Omental fat pad (tissue), 4 donors: ENCODE results near the gene POLD4. TPM values are rescaled to one million over a fixed set of nuclear protein-coding genes. Genes with fewer than 3 reads are reported as not detected.
"Not testable (repeated sequence)": the region's sequence is repeated elsewhere in the genome, so short reads cannot be mapped to it uniquely, and the experiment has no call there.

Experiments
- ATAC-seq: fragments of 150-250 bp; one replicate; pipeline ENCODE4 v1.9.1; 2016; ENCODE audit warnings: mild to moderate bottlenecking, moderate library complexity; ENCODE audit not compliant: low FRiP score
- DNase-seq: peaks from one replicate; pipeline ENCODE4 v3.0.0-alpha.2; 2019; ENCODE audit warnings: low spot score
- total RNA-seq, 4 donors: library from RNA; depleted of rRNA; stranded (reverse); fragments of >200 nt; gene quantifications; one replicate each; pipeline ENCODE4 v1.1.0, GENCODE V29; 2016
- TF ChIP-seq, protein P1 (sequence below), 3 donors: fragments of 450-650 bp; IDR thresholded peaks; one replicate each; pipeline ENCODE4 v1.5.1; 2016 to 2017; ENCODE audit warnings: antibody characterized with exemption in 3 of 3, mild to moderate bottlenecking in 3 of 3, moderate library complexity in 2 of 3

POLD4 gene
- total RNA-seq, 4 donors from 2014 or later = 67.5 to 141 (median 81.9) TPM

DNA sequence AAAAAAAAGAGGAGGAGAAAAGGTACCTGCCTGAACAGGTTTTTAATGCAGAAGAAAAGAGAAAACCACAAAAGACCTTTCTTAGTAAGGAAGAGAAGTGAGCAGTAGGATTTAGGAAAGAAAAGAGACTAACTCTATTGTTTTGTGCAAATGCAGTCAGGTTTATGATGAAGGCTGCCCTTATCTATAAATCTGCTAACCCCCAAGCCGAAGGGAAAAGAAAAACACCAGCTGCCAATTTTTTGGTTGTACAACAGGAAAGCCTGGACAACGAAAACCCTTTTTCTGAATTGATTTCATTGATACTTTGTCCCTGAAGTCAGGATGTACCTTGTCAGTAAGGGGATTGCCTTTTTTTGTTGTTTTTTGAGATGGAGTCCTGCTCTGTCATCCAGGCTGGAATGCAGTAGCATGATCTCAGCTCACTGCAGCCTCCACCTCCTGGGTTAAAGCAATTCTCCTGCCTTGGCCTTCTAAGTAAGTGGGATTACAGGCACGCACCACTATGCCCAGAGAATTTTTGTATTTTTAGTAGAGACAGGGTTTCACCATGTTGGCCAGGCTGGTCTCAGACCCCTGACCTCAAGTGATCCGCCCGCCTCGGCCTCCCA lies 21.2 kb downstream of the POLD4 start:
- TF ChIP-seq, protein P1, sequence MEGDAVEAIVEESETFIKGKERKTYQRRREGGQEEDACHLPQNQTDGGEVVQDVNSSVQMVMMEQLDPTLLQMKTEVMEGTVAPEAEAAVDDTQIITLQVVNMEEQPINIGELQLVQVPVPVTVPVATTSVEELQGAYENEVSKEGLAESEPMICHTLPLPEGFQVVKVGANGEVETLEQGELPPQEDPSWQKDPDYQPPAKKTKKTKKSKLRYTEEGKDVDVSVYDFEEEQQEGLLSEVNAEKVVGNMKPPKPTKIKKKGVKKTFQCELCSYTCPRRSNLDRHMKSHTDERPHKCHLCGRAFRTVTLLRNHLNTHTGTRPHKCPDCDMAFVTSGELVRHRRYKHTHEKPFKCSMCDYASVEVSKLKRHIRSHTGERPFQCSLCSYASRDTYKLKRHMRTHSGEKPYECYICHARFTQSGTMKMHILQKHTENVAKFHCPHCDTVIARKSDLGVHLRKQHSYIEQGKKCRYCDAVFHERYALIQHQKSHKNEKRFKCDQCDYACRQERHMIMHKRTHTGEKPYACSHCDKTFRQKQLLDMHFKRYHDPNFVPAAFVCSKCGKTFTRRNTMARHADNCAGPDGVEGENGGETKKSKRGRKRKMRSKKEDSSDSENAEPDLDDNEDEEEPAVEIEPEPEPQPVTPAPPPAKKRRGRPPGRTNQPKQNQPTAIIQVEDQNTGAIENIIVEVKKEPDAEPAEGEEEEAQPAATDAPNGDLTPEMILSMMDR (IDR thresholded peaks at IDR 0.05) = no peak
- no peak for ATAC-seq
- no peak for DNase-seq

DNA sequence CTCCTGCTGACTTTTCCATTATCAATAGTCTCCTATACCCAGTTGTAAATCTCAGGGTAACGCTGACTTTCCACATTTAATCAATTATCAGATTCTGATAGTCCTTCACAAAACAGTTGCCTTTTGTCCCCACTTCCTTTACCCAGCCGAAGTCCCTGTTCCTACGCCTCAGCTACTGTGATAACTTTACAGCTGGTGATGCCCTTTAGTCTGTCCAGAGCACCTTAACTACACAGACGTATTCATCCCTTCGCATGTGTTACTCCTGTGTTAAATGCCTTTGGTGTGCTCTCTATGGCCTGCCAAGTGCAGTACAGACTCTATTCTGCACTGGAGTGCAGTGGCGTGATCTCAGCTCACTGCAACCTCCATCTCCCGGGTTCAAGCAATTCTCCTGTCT lies 29.8 kb downstream of the POLD4 start:
- TF ChIP-seq, protein P1 (IDR thresholded peaks at IDR 0.05) = no peak
- no peak for ATAC-seq
- DNase-seq = no peak

DNA sequence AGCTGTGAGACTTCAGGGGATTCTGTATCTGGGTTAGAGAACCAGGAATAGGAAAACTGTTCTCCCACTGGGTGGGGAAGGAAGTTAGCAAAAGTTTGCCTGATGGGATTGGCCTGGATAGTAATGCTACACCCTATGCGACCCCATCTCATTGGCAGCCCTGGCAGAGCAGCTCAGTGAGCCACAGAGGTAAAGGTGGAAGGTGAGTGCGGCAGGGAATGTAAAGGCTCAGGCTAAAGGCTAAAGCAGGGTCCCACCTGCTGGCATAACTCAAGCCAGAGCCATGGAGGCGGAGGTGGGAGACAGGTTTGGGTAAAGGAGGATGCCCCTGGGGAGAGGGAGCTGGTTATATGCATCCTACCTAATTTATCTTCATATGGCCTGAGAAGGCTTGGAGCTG lies 31.3 kb downstream of the POLD4 start:
- TF ChIP-seq, protein P1 (IDR thresholded peaks at IDR 0.05) = no peak
- no peak for ATAC-seq

DNA sequence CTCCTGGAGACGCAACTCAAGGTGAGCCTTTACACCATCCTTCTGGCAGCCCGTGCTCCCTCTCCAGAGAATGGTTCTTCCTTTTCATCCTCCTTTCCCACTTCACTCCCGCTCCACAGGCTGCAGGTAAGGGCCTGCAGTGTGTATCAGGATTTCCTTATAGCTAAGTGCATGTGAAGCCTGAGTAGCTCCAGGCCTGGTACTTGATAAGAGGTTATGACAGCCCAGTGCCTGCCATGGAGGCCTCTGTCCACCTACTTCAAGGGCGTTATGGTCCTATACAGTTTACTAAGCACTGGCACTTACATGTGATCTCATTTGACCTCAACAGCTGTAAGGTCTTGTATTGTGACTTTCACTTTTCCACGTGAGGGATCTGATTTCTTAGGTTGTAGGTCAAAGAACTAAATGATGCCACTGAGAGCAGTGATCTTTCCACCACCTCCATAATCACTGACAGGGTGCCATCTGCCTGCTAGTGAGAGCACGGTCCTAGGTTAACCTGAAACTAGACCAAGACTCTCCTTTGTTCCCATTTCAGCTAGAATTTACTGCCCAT lies 32.0 kb downstream of the POLD4 start:
- ATAC-seq = no peak
- TF ChIP-seq, protein P1 (IDR thresholded peaks at IDR 0.05) = no peak
- DNase-seq = no peak

More for the DNA sequence above, 31.3 kb downstream of the POLD4 start:
- no peak for DNase-seq

DNA sequence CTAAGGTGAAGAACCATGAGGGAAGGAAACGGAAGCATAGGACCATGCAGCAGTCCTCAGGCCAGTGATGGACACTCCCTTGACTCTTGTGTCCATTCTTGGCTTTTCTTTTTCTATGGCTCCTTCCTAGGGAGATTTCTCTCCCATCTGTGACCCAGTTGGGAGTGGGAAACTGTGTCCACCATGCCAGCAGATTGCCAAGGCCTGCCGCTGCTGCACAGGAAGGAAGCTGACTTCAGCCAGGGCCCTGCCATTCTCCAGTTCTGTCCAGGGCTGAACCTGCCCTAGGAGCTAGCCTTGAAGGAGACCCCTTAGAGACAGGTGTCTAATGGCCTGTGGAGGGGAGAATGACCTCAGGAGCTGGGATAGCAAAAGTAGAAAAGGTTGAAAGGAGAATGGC lies 32.7 kb downstream of the POLD4 start:
- TF ChIP-seq, protein P1 (IDR thresholded peaks at IDR 0.05) = no peak
- no peak for DNase-seq
- ATAC-seq = no peak

DNA sequence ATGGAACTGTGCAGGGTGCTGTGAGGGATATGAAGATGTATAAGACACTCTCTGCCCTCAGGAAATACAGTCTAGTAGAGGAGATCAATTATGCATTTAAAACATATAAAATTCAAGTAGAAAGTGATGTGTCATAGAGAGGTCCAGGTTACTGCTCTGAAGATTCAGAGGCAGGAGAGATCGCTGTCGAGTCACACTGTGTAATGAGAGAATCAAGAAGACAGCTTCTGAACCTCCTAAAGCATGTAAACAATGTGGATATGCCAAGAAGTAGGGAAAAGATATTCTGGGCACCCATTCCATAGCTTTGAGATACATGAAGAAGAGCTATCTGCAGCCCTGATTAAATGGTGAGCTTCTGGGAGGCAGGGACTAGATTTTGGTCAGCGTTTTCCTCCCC lies 33.3 kb downstream of the POLD4 start:
- no peak for DNase-seq
- ATAC-seq = no peak
- TF ChIP-seq, protein P1 (IDR thresholded peaks at IDR 0.05) = no peak

DNA sequence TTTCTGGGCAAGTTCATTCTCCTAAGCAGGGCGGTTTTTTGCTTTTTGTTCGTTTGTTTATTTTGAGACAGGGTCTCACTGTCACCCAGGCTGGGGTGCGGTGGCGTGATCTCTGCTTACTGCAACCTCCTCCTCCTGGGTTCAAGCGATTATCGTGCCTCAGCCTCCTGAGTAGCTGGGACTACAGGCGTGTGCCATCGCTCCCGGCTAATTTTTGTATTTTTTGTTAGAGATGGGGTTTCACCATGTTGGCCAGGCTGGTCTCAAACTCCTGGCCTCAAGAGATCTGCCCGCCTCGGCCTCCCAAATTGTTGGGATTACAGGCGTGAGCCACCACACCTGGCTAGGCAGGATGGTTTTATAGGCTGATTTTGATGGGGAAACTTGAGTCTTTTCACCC lies 34.5 kb downstream of the POLD4 start:
- DNase-seq, ATAC-seq: not testable (repeated sequence)
